ENCODE results near the gene KRTAP12-3.

KRTAP12-3 gene

GRCh38 chr21:44648557-44649311 is 9.0 kb upstream of the KRTAP12-3 start:
- H3K36me3 ChIP-seq (ENCODE audit: control insufficient read depth, insufficient read depth, low read length), result no peaks in the 10 kb centered on the region
- TF ChIP-seq, protein P1, sequence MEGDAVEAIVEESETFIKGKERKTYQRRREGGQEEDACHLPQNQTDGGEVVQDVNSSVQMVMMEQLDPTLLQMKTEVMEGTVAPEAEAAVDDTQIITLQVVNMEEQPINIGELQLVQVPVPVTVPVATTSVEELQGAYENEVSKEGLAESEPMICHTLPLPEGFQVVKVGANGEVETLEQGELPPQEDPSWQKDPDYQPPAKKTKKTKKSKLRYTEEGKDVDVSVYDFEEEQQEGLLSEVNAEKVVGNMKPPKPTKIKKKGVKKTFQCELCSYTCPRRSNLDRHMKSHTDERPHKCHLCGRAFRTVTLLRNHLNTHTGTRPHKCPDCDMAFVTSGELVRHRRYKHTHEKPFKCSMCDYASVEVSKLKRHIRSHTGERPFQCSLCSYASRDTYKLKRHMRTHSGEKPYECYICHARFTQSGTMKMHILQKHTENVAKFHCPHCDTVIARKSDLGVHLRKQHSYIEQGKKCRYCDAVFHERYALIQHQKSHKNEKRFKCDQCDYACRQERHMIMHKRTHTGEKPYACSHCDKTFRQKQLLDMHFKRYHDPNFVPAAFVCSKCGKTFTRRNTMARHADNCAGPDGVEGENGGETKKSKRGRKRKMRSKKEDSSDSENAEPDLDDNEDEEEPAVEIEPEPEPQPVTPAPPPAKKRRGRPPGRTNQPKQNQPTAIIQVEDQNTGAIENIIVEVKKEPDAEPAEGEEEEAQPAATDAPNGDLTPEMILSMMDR (IDR thresholded peaks at IDR 0.05; ENCODE audit: insufficient read depth, low read length, poor library complexity, severe bottlenecking), result no peak
- no peak for DNase-seq (ENCODE audit: extremely low read depth, insufficient read length)
- no peaks in the 10 kb centered on the region for H3K27me3 ChIP-seq (replicated peaks; ENCODE audit: control insufficient read depth, insufficient read depth, low read length)
- no peak overlapping the region for H3K4me3 ChIP-seq (replicated peaks; ENCODE audit: low read depth, low read length)

- H3K4me3 ChIP-seq (replicated peaks; ENCODE audit: low read depth, low read length), result no peak overlapping the region
- no peaks in the 10 kb centered on the region for H3K36me3 ChIP-seq (ENCODE audit: control insufficient read depth, insufficient read depth, low read length)
- TF ChIP-seq, protein P1 (IDR thresholded peaks at IDR 0.05; ENCODE audit: insufficient read depth, low read length, poor library complexity, severe bottlenecking), result no peak
- H3K27me3 ChIP-seq (replicated peaks; ENCODE audit: control insufficient read depth, insufficient read depth, low read length), result no peaks in the 10 kb centered on the region
- no peak for DNase-seq (ENCODE audit: extremely low read depth, insufficient read length)
Observed at GRCh38 chr21:44649521-44650100, 8.1 kb upstream of the KRTAP12-3 start.

GRCh38 chr21:44650265-44650972 is 7.3 kb upstream of the KRTAP12-3 start:
- H3K4me3 ChIP-seq (replicated peaks; ENCODE audit: low read depth, low read length), result no peak overlapping the region
- no peaks in the 10 kb centered on the region for H3K36me3 ChIP-seq (ENCODE audit: control insufficient read depth, insufficient read depth, low read length)
- TF ChIP-seq, protein P1 (IDR thresholded peaks at IDR 0.05; ENCODE audit: insufficient read depth, low read length, poor library complexity, severe bottlenecking), result no peak
- DNase-seq (ENCODE audit: extremely low read depth, insufficient read length), result no peak
- H3K27me3 ChIP-seq (replicated peaks; ENCODE audit: control insufficient read depth, insufficient read depth, low read length), result no peaks in the 10 kb centered on the region

- no peaks in the 10 kb centered on the region for H3K27me3 ChIP-seq (replicated peaks; ENCODE audit: control insufficient read depth, insufficient read depth, low read length)
Observed at GRCh38 chr21:44650973-44651675, 6.6 kb upstream of the KRTAP12-3 start.

DNA sequence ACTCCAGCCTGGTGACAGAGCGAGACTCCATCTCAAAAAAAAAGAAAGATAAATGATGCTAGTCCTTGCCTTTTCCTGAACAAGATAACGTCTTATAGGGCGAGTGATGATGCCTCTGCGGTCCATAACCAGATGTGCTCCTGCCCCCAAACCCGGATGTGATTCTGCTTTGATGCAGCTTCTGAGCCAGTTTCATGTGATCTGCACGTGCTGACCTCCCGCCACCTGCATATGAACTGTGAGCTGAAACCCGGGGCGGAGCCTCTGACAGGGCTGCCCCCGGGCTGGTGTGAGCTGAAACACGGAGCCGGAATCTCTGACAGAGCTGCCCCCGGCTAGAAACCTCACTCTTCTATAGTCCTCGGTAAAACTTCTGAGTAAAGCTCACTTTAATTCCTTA is 4.6 kb upstream of the KRTAP12-3 start:
- no peak overlapping the region for H3K4me3 ChIP-seq (replicated peaks; ENCODE audit: low read depth, low read length)
- TF ChIP-seq, protein P1 (IDR thresholded peaks at IDR 0.05; ENCODE audit: insufficient read depth, low read length, poor library complexity, severe bottlenecking), result no peak
- no peaks in the 10 kb centered on the region for H3K36me3 ChIP-seq (ENCODE audit: control insufficient read depth, insufficient read depth, low read length)
- H3K27me3 ChIP-seq (replicated peaks; ENCODE audit: control insufficient read depth, insufficient read depth, low read length), result no peaks in the 10 kb centered on the region
- DNase-seq (ENCODE audit: extremely low read depth, insufficient read length), result no peak

More at GRCh38 chr21:44650973-44651675, 6.6 kb upstream of the KRTAP12-3 start:
- Histone ChIP-seq H3K4me3 (replicated peaks; ENCODE audit: low read depth, low read length) (no peak overlapping the region), H3K36me3 (ENCODE audit: control insufficient read depth, insufficient read depth, low read length) (no peaks in the 10 kb centered on the region)
- no peak for DNase-seq (ENCODE audit: extremely low read depth, insufficient read length)
- TF ChIP-seq, protein P1 (IDR thresholded peaks at IDR 0.05; ENCODE audit: insufficient read depth, low read length, poor library complexity, severe bottlenecking), result no peak

Data from GM06990 (cell line).